ENCODE data around the gene ARHGAP31.

DNA sequence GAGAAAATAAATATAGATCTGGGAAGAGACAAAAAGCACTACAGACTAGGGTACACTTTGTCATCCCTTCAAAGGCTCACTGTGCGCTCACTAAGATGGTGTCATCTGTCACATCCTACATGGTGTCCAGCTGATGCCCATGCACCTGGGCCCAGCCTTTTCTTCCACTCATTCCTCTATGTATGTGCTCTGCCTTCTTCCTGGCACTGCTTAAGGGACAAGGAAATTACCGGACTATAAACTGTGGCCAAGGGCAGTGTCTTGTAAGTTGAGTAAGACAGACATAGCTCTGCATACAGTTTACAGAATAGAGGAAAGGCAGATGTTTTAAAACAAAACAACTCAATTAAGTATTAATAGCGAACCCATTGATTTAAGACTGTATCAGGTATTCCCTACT is 52.9 kb downstream of the ARHGAP31 start:
- TF ChIP-seq ZFP30 (CRISPR knock-in tag; IDR thresholded peaks at IDR 0.05) = no peak
- TF ChIP-seq ZNF8 (CRISPR knock-in tag; IDR thresholded peaks at IDR 0.05) = no peak
- TF ChIP-seq, protein P1, sequence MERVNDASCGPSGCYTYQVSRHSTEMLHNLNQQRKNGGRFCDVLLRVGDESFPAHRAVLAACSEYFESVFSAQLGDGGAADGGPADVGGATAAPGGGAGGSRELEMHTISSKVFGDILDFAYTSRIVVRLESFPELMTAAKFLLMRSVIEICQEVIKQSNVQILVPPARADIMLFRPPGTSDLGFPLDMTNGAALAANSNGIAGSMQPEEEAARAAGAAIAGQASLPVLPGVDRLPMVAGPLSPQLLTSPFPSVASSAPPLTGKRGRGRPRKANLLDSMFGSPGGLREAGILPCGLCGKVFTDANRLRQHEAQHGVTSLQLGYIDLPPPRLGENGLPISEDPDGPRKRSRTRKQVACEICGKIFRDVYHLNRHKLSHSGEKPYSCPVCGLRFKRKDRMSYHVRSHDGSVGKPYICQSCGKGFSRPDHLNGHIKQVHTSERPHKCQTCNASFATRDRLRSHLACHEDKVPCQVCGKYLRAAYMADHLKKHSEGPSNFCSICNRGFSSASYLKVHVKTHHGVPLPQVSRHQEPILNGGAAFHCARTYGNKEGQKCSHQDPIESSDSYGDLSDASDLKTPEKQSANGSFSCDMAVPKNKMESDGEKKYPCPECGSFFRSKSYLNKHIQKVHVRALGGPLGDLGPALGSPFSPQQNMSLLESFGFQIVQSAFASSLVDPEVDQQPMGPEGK (CRISPR knock-in tag; IDR thresholded peaks at IDR 0.05; ENCODE audit: borderline replicate concordance) = no peak
- no peak for TF ChIP-seq RARB (CRISPR knock-in tag; IDR thresholded peaks at IDR 0.05)
- TF ChIP-seq ZFP3 (CRISPR knock-in tag; IDR thresholded peaks at IDR 0.05) = no peak
- no peak for TF ChIP-seq ARNTL (CRISPR knock-in tag; IDR thresholded peaks at IDR 0.05; ENCODE audit: borderline replicate concordance, low read depth)

Measured in SK-N-SH treated with all-trans-retinoic acid at 6 μM for 48 hours (cell line).